Mucosa of descending colon (tissue), 3 donors: ENCODE data around the gene AKAP5. TPM values are rescaled to one million over a fixed set of nuclear protein-coding genes. Genes with fewer than 3 reads are reported as not detected.

Source experiments
- ATAC-seq: fragments of 200-7000 bp; cut with Tn5 transposase; one replicate; pipeline ENCODE4 v1.9.1; 2020; ENCODE audit warnings: mild to moderate bottlenecking, moderate library complexity
- DNase-seq, 3 donors: peaks; one replicate each; pipeline ENCODE4 v3.0.0-alpha.2; 2020
- H3K36me3 ChIP-seq: fragments of 200-600 bp; one replicate; pipeline ENCODE4 v1.8.0; 2021; ENCODE audit warnings: low read depth, mild to moderate bottlenecking
- H3K4me1 ChIP-seq: fragments of 200-600 bp; one replicate; pipeline ENCODE4 v1.8.0; 2021; ENCODE audit warnings: low read depth, mild to moderate bottlenecking
- H3K4me3 ChIP-seq: fragments of 200-600 bp; one replicate; pipeline ENCODE4 v1.8.0; 2021; ENCODE audit warnings: mild to moderate bottlenecking
- H3K9me3 ChIP-seq: fragments of 200-600 bp; one replicate; pipeline ENCODE4 v1.8.0; 2021; ENCODE audit warnings: mild to moderate bottlenecking
- CTCF ChIP-seq: fragments of 200-600 bp; IDR thresholded peaks from one replicate; pipeline ENCODE4 v1.8.0; 2022; ENCODE audit warnings: antibody characterized with exemption, mild to moderate bottlenecking
- intact Hi-C, 2 donors: fragments of 100-400 bp; cut with DNase I in 1 of 2; cut with micrococcal nuclease in 1 of 2; formaldehyde crosslinking; loops; one replicate each; pipeline versions ENCODE4 v1.11.0 to v1.11.1; 2022; cut with DNase I, micrococcal nuclease
- total RNA-seq, 3 donors: library from RNA; stranded (reverse); fragmentation: NEBNext Ultra II Directional in 2 of 3; extraction: Animal tissue kit (Norgen Biotek cat#: 25700) in 2 of 3; gene quantifications; one replicate each; pipeline versions ENCODE4 v1.2.1 to v1.2.4, GENCODE V29; 2021 to 2023
- donor health status: DM: no; HTN: no; CAD: no; lungs with moderate emphysema.
- donor health status: DM: no; HTN: no; CAD: no.
- donor health status: DM: no; HTN: yes; CAD: no.

Gene AKAP5
- total RNA-seq, 3 donors from 2014 or later: 3.9 to 8.0 (median 7.4) TPM

DNA sequence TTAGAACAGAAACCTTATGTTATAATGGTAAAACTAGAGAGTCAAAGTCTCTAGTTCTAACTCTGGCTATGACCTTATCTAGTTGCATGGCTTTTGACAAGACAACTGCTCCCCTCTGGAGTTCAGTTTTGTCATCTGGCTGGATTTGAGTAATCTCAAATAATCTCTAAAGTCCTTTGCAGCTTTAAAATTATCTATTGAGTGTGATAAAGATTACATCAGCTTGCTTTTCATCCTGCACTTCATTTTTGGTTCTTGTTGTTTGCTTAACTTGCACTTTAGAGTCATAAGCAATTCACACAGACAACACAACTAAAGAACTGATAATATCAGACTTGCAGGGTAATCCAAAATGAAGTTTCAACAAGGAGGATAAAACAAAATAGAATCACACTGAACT lies 2.3 kb downstream of the AKAP5 start:
- peaks cover 15% of the 10 kb centered on the region for H3K4me1 ChIP-seq
- H3K36me3 ChIP-seq: no peaks in the 10 kb centered on the region
- no peak overlapping the region for H3K4me3 ChIP-seq
- DNase-seq (no peak), ATAC-seq (no peak)
- no peak for TF ChIP-seq CTCF
- H3K9me3 ChIP-seq: no peaks in the 10 kb centered on the region
- intact Hi-C loops: no loop called here

DNA sequence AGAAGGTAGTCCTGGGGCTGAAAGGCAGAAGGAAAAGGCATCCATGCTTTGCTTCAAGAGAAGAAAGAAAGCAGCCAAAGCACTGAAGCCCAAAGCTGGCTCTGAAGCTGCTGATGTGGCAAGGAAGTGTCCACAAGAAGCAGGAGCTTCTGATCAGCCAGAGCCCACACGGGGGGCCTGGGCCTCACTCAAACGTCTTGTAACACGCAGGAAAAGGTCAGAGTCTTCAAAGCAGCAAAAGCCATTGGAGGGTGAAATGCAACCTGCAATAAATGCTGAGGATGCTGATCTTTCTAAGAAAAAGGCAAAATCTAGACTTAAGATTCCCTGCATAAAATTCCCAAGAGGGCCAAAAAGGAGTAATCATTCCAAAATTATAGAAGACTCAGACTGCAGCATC lies 3.2 kb downstream of the AKAP5 start:
- no peak for TF ChIP-seq CTCF
- intact Hi-C loops: no loop called here
- Histone ChIP-seq H3K4me3 (no peak overlapping the region), H3K9me3 (no peaks in the 10 kb centered on the region), H3K36me3 (no peaks in the 10 kb centered on the region), H3K4me1 (peaks cover 15% of the 10 kb centered on the region)
- ATAC-seq: no peak
- no peak for DNase-seq

DNA sequence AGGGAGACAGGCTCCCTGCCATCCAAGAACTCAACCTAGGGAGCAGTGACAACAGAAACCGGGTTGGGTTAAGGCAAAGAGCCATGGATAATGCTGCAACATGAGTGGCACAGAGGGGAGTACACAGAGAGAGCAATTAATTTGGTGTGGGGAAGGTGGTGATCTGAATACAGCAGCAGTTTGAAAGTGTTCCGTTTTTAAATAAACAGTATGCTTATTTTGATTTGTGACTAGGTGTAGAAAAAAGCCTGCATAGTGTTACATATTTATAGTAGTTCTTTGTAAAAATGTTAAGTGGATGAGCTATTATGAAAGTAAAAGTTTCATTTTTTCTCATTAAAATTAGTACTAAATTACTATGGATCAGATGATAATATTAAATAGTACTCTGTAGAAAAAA lies 8.7 kb downstream of the AKAP5 start:
- intact Hi-C loops: loop anchor here in 1 of 2 donors (10.0 kb wide), 1 partner anchor 129 kb away; no protein-coding TSS in a partner anchor
- no peak for TF ChIP-seq CTCF

GRCh38 chr14:64474698-64475097 lies 9.4 kb downstream of the AKAP5 start:
- Histone ChIP-seq H3K9me3 (no peaks in the 10 kb centered on the region), H3K4me1 (no peaks in the 10 kb centered on the region), H3K4me3 (no peak overlapping the region), H3K36me3 (no peaks in the 10 kb centered on the region)
- ATAC-seq (no peak), DNase-seq (no peak)
- TF ChIP-seq CTCF: no peak
- intact Hi-C loops: loop anchor here in 1 of 2 donors (10.0 kb wide), 1 partner anchor 130 kb away; no protein-coding TSS in a partner anchor

More for the DNA sequence above, 8.7 kb downstream of the AKAP5 start:
- Histone ChIP-seq H3K9me3 (no peaks in the 10 kb centered on the region), H3K36me3 (no peaks in the 10 kb centered on the region), H3K4me1 (no peaks in the 10 kb centered on the region), H3K4me3 (no peak overlapping the region)
- ATAC-seq (no peak), DNase-seq (no peak)

DNA sequence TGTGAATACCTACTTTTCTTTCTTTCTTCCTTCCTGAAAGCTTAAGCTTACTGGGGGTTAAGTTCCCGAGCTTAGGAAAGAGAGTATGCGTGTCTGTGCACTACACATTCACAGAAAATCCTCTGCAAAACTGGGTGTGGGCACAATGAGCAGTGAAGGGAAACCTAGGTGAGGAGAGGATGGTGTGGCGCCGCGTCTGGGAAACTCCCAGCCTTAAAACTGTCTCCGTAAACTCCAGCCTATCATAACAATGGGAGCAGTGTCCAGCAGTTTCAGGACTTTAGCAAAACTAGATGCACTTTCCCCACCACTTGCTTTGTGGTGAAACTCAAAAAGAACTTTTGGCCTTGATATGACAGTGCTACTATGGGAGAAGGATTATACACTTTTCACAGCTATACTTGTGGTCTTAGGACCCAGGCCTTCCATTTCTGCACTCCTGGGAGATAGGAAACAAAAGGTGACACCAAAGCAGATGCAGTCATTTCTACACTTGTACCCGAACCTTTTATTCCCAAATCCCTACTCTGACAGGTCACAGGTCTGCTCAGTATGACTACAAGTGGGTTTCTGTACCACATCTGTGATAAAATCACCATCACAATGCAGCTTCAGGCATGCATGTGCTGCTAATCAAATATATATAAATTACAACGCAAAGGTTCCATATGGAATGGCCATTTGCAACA lies 10.4 kb downstream of the AKAP5 start:
- DNase-seq (peak in 1 of 3 donors; percentile 15), ATAC-seq (peak; percentile 70)
- no peak overlapping the region for H3K4me3 ChIP-seq
- no peaks in the 10 kb centered on the region for H3K36me3 ChIP-seq
- intact Hi-C loops: loop anchor here in 1 of 2 donors (10.0 kb wide), 1 partner anchor 131 kb away; no protein-coding TSS in a partner anchor
- H3K9me3 ChIP-seq: no peaks in the 10 kb centered on the region
- TF ChIP-seq CTCF: no peak
- no peaks in the 10 kb centered on the region for H3K4me1 ChIP-seq
